ENCODE data around the gene LAX1. TPM values are rescaled to one million over a fixed set of nuclear protein-coding genes. Genes with fewer than 3 reads are reported as not detected.

Gene LAX1
- total RNA-seq, 2 donors from 2014 or later, result 0.15 TPM; not detected in 1

- Histone ChIP-seq H3K27ac (ENCODE audit: low read depth, low read length) (no peak overlapping the region), H3K4me3 (ENCODE audit: low read length) (peak overlapping the region; percentile 100), H3K4me1 (ENCODE audit: control insufficient read depth, insufficient read depth, low read length) (no peaks in the 10 kb centered on the region), H3K27me3 (ENCODE audit: control insufficient read depth, insufficient read depth, low read length, poor library complexity, severe bottlenecking) (no peaks in the 10 kb centered on the region), H3K9ac (ENCODE audit: extremely low read depth, low read length, poor library complexity, severe bottlenecking) (peak overlapping the region; percentile 99), H3K9me3 (ENCODE audit: control insufficient read depth, low read length) (peaks cover 19% of the 10 kb centered on the region), H3K36me3 (ENCODE audit: control insufficient read depth, insufficient read depth, low read length) (peaks cover 33% of the 10 kb centered on the region)
- H3K9me3 Mint-ChIP-seq, result peaks cover 18% of the 10 kb centered on the region
- H3K36me3 Mint-ChIP-seq (ENCODE audit: low read depth), result peaks cover 35% of the 10 kb centered on the region
- peak overlapping the region; percentile 100 for H3K27ac Mint-ChIP-seq
- H3K27me3 Mint-ChIP-seq (ENCODE audit: insufficient read depth), result no peaks in the 10 kb centered on the region
- 69 to 76% methylated on average over 16 to 19 of the region's 19 CpGs for WGBS, 2 experiments (ENCODE audit: insufficient coverage in 1 of 2, insufficient read length in 1 of 2)
- H3K4me1 Mint-ChIP-seq, result peaks cover 29% of the 10 kb centered on the region
- peak overlapping the region; percentile 97 for H3K4me3 Mint-ChIP-seq
- no peak for DNase-seq
- no peak for TF ChIP-seq CTCF (conservative IDR thresholded peaks at IDR 0.05)
Observed at GRCh38 chr1:203794764-203795440, 29.9 kb downstream of the LAX1 start.

GRCh38 chr1:203795441-203796235 lies 30.7 kb downstream of the LAX1 start, which contains the start of the genes ZBED6 and ZC3H11A:
ZBED6 (plus strand) TSS chr1:203795623; CDS start chr1:203797523, 1,900 bp downstream.
ZC3H11A (plus strand) TSS chr1:203795623; CDS start chr1:203817071, 21,448 bp downstream.
- peaks cover 39% of the 10 kb centered on the region for H3K36me3 ChIP-seq (ENCODE audit: control insufficient read depth, insufficient read depth, low read length)
- H3K27me3 Mint-ChIP-seq (ENCODE audit: insufficient read depth), result no peaks in the 10 kb centered on the region
- H3K4me1 ChIP-seq (ENCODE audit: control insufficient read depth, insufficient read depth, low read length), result no peaks in the 10 kb centered on the region
- WGBS, 2 experiments (ENCODE audit: insufficient coverage in 1 of 2, insufficient read length in 1 of 2), result 0% methylated on average over 8 to 56 of the region's 59 CpGs
- H3K27ac ChIP-seq (ENCODE audit: low read depth, low read length), result peak within 1 kb of the TSS; percentile 98
- peak within 1 kb of the TSS; percentile 97 for H3K4me3 Mint-ChIP-seq
- peak within 1 kb of the TSS; percentile 99 for H3K9ac ChIP-seq (ENCODE audit: extremely low read depth, low read length, poor library complexity, severe bottlenecking)
- peaks cover 36% of the 10 kb centered on the region for H3K36me3 Mint-ChIP-seq (ENCODE audit: low read depth)
- peak; percentile 99 for DNase-seq
- peaks cover 28% of the 10 kb centered on the region for H3K4me1 Mint-ChIP-seq
- no peak for TF ChIP-seq CTCF (conservative IDR thresholded peaks at IDR 0.05)
- peaks cover 18% of the 10 kb centered on the region for H3K9me3 Mint-ChIP-seq
- peaks cover 19% of the 10 kb centered on the region for H3K9me3 ChIP-seq (ENCODE audit: control insufficient read depth, low read length)
- no peaks in the 10 kb centered on the region for H3K27me3 ChIP-seq (ENCODE audit: control insufficient read depth, insufficient read depth, low read length, poor library complexity, severe bottlenecking)
- H3K27ac Mint-ChIP-seq, result peak within 1 kb of the TSS; percentile 100
- H3K4me3 ChIP-seq (ENCODE audit: low read length), result peak within 1 kb of the TSS; percentile 100

GRCh38 chr1:203796236-203796605 lies 31.2 kb downstream of the LAX1 start:
- no peaks in the 10 kb centered on the region for H3K4me1 ChIP-seq (ENCODE audit: control insufficient read depth, insufficient read depth, low read length)
- no peaks in the 10 kb centered on the region for H3K27me3 Mint-ChIP-seq (ENCODE audit: insufficient read depth)
- peaks cover 45% of the 10 kb centered on the region for H3K36me3 ChIP-seq (ENCODE audit: control insufficient read depth, insufficient read depth, low read length)
- peaks cover 19% of the 10 kb centered on the region for H3K9me3 ChIP-seq (ENCODE audit: control insufficient read depth, low read length)
- H3K27ac ChIP-seq (ENCODE audit: low read depth, low read length), result peak overlapping the region; percentile 98
- H3K9me3 Mint-ChIP-seq, result peaks cover 18% of the 10 kb centered on the region
- peak overlapping the region; percentile 99 for H3K9ac ChIP-seq (ENCODE audit: extremely low read depth, low read length, poor library complexity, severe bottlenecking)
- peak overlapping the region; percentile 97 for H3K4me3 Mint-ChIP-seq
- TF ChIP-seq CTCF (conservative IDR thresholded peaks at IDR 0.05), result no peak
- peaks cover 36% of the 10 kb centered on the region for H3K36me3 Mint-ChIP-seq (ENCODE audit: low read depth)
- no peaks in the 10 kb centered on the region for H3K27me3 ChIP-seq (ENCODE audit: control insufficient read depth, insufficient read depth, low read length, poor library complexity, severe bottlenecking)
- H3K4me1 Mint-ChIP-seq, result peaks cover 31% of the 10 kb centered on the region
- WGBS, 2 experiments (ENCODE audit: insufficient coverage in 1 of 2, insufficient read length in 1 of 2), result 0% methylated on average over 1 to 12 of the region's 12 CpGs
- peak overlapping the region; percentile 100 for H3K4me3 ChIP-seq (ENCODE audit: low read length)
- DNase-seq, result peak; percentile 74
- peak overlapping the region; percentile 100 for H3K27ac Mint-ChIP-seq

Data from endodermal cell (in vitro differentiated cells).